Measurements from ENCODE around the gene HMBS.
"Not testable (repeated sequence)": the region's sequence is repeated elsewhere in the genome, so short reads cannot be mapped to it uniquely, and the experiment has no call there.

Gene HMBS

DNA sequence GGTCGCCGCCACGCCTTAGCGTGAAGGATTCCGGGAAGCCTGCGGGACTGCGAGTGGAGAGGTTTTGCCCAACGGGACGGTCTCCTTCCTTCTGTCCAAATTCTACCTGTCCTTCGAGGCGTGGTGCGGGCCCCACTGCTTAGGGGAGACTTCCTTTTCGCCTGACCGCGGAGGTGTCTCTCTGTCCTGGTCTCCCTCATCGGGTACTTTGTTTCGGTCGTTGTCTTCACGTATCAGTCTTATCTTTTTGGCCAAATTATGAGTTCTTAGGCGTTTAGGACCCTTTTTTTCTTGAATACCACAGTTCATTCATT lies 37.1 kb downstream of the HMBS start:
- peak in 1 of 2 experiments; percentile 36 for DNase-seq

- no peak for DNase-seq
These were observed 41.1 kb downstream of the HMBS start for GRCh38 chr11:119125821-119126220.

- DNase-seq, result no peak
These were observed 42.1 kb downstream of the HMBS start for GRCh38 chr11:119126675-119127268.

DNA sequence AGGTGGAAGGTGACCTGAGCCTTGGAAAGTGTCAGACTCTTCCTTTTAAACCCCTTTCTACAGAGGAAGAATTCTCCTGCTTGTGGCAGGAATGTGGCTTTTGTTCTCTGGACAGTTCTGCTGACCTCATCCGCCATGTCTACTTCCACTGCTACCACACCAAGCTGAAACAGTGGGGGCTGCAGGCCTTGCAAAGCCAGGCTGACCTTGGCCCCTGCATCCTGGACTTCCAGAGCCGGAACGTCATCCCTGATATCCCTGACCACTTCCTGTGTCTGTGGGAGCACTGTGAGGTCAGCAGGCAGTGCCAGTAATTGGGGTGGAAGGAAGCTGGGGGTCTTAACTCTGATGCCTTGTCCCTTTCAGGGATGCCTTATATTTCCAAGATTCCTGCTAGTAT lies 46.0 kb downstream of the HMBS start:
- DNase-seq, result no peak

- DNase-seq, result no peak
These were observed 49.8 kb downstream of the HMBS start for GRCh38 chr11:119134389-119134978.

DNA sequence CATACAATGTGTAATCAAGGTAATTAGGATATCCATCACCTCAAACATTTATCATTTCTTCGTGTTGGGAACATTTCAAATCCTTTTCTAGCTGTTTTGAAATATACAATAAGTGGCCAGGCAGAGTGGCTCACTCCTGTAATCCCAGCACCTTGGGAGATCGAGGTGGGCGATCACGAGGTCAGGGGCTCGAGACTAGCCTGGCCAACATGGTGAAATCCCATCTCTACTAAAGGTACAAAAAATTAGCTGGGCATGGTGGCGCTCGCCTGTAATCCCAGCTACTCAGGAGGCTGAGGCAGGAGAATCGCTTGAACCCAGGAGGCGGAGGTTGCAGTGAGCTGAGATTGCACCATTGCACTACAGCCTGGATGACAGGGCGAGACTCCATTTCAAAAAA lies 54.6 kb downstream of the HMBS start:
- not testable (repeated sequence) for DNase-seq

Measured in activated CD4-positive, alpha-beta T cell treated with anti-CD3 and anti-CD28 coated beads, Interleukin-2, amount 50 U/mL, for 4 hours (primary cell).